Measurements from ENCODE around the gene GRAMD4. TPM values are rescaled to one million over a fixed set of nuclear protein-coding genes. Genes with fewer than 3 reads are reported as not detected.

GRAMD4 gene
- polyA plus RNA-seq, 4 donors: 20.5 to 25.2 (median 22.9) TPM

Other genes starting within 250 kb of the GRAMD4 start
- gene CELSR1, start 82.8 kb upstream of the GRAMD4 start, polyA plus RNA-seq (ENCODE audit: insufficient read length in 4 of 4): 10 to 100 TPM; 23.7 to 30.9 (median 27.5) TPM
- 10 to 100 TPM; 46.1 to 54.9 (median 52.3) TPM for gene CERK, start 117.9 kb downstream of the GRAMD4 start, polyA plus RNA-seq (ENCODE audit: insufficient read length in 4 of 4)
- 10 to 100 TPM; 17.8 to 19.7 (median 18.2) TPM for gene TBC1D22A, start 142.3 kb downstream of the GRAMD4 start, polyA plus RNA-seq (ENCODE audit: insufficient read length in 4 of 4)